Ishikawa (cell line): ENCODE data around the gene SRF.

Experiments used
- CEBPB ChIP-seq: IDR thresholded peaks from 2 replicates; pipeline ENCODE4 v1.6.1; 2012
- CREB1 ChIP-seq: IDR thresholded peaks from 2 replicates; pipeline ENCODE4 v1.6.1; 2012; ENCODE audit warnings: low read depth
- EGR1 ChIP-seq: IDR thresholded peaks from 2 replicates; pipeline ENCODE4 v1.6.1; 2012
- EP300 ChIP-seq: IDR thresholded peaks from 2 replicates; pipeline ENCODE4 v1.6.1; 2012; ENCODE audit warnings: borderline replicate concordance
- FOXM1 ChIP-seq: IDR thresholded peaks from 2 replicates; pipeline ENCODE4 v1.6.1; 2012; ENCODE audit warnings: low read depth, borderline replicate concordance
- MAX ChIP-seq: IDR thresholded peaks from 2 replicates; pipeline ENCODE4 v1.6.1; 2012
- NFIC ChIP-seq: IDR thresholded peaks from 2 replicates; pipeline ENCODE4 v1.6.1; 2012
- RAD21 ChIP-seq: IDR thresholded peaks from 2 replicates; pipeline ENCODE4 v1.6.1; 2012; ENCODE audit warnings: low read depth
- TAF1 ChIP-seq: IDR thresholded peaks from 2 replicates; pipeline ENCODE4 v1.6.1; 2012; ENCODE audit warnings: low read depth, mild to moderate bottlenecking
- TCF12 ChIP-seq: IDR thresholded peaks from 2 replicates; pipeline ENCODE4 v1.6.1; 2012; ENCODE audit warnings: low read depth
- TEAD4 ChIP-seq: IDR thresholded peaks from 2 replicates; pipeline ENCODE4 v1.6.1; 2012
- USF1 ChIP-seq: IDR thresholded peaks from 2 replicates; pipeline ENCODE4 v1.6.1; 2012
- YY1 ChIP-seq: IDR thresholded peaks from 2 replicates; pipeline ENCODE4 v1.6.1; 2012; ENCODE audit warnings: low read depth
- ZBTB7A ChIP-seq: IDR thresholded peaks from 2 replicates; pipeline ENCODE4 v1.6.1; 2012; ENCODE audit warnings: low read depth
- TF ChIP-seq, protein P1 (sequence below): IDR thresholded peaks from 2 replicates; pipeline ENCODE4 v1.6.1; 2012; ENCODE audit warnings: low read depth, mild to moderate bottlenecking

The SRF gene

DNA sequence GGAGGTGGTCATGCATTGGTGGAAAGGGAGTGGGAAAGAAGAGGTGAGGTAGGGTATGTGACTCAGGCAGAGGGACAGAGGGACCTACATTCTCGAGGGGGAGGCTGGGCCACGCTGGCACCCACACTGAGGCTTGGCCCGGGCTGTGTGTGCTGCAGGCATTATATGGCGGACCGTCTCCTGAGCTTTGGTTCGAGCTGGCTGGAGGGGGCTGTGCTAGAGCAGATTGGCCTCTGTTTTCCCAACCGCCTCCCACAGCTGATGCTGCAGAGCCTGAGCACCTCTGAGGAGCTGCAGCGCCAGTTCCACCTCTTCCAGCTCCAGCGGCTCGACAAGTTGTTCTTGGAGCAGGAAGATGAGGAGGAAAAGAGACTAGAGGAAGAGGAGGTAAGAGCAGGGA lies 34.8 kb downstream of the SRF start:
- TF ChIP-seq TAF1 (no peak), CREB1 (no peak), YY1 (no peak), MAX (no peak), RAD21 (no peak), TEAD4 (no peak), FOXM1 (no peak), NFIC (no peak), USF1 (no peak), TCF12 (no peak), EP300 (no peak)
- TF ChIP-seq, protein P1, sequence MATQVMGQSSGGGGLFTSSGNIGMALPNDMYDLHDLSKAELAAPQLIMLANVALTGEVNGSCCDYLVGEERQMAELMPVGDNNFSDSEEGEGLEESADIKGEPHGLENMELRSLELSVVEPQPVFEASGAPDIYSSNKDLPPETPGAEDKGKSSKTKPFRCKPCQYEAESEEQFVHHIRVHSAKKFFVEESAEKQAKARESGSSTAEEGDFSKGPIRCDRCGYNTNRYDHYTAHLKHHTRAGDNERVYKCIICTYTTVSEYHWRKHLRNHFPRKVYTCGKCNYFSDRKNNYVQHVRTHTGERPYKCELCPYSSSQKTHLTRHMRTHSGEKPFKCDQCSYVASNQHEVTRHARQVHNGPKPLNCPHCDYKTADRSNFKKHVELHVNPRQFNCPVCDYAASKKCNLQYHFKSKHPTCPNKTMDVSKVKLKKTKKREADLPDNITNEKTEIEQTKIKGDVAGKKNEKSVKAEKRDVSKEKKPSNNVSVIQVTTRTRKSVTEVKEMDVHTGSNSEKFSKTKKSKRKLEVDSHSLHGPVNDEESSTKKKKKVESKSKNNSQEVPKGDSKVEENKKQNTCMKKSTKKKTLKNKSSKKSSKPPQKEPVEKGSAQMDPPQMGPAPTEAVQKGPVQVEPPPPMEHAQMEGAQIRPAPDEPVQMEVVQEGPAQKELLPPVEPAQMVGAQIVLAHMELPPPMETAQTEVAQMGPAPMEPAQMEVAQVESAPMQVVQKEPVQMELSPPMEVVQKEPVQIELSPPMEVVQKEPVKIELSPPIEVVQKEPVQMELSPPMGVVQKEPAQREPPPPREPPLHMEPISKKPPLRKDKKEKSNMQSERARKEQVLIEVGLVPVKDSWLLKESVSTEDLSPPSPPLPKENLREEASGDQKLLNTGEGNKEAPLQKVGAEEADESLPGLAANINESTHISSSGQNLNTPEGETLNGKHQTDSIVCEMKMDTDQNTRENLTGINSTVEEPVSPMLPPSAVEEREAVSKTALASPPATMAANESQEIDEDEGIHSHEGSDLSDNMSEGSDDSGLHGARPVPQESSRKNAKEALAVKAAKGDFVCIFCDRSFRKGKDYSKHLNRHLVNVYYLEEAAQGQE = no peak

- no peak for TF ChIP-seq TAF1
- TF ChIP-seq FOXM1 = no peak
- TF ChIP-seq RAD21 = no peak
- no peak for TF ChIP-seq YY1
- TF ChIP-seq NFIC = no peak
- no peak for TF ChIP-seq EP300
Observed at GRCh38 chr6:43207286-43207685, 36.2 kb downstream of the SRF start.

DNA sequence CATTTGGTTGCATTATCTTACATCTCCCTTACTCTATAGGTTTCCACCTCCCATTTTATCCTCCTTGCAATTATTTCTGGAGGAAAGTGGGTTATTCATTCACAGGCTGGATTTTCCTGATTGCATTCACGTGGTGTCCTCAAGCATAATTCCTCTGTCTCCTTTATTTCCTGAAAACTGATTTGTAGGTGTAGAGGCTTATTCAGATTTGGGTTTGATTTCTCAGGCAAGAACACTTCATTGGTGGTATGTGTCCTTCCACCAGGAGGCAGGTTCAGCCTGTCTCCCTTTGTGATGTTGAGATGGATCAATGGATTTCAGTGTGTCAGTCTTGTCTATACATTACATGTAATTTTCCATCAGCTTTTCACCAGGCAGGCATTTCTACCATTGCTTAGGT lies 40.9 kb downstream of the SRF start:
- no peak for TF ChIP-seq NFIC
- TF ChIP-seq USF1 = no peak
- TF ChIP-seq FOXM1 = no peak
- no peak for TF ChIP-seq CREB1
- no peak for TF ChIP-seq EP300
- no peak for TF ChIP-seq EGR1
- TF ChIP-seq TCF12 = no peak
- TF ChIP-seq MAX = no peak

DNA sequence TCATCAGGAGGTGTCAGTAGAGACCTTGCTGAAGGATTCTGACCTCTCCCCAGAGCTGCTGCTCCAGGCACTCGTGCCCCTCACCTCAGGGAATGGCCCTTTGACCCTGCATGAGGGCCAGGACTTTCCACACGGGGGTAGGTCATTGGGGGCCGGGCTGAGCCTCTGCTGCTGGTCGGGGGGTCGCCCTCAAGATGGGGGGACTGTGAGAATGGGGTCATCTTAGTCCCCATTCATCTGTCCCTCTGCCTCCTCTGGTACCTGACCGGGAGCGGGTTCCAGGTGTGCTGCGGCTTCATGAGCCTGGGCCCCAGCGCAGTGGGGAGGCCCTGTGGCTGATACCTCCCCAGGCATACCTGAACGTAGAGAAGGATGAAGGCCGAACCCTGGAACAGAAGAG lies 42.4 kb downstream of the SRF start:
- TF ChIP-seq, protein P1 = no peak
- TF ChIP-seq RAD21 (no peak), TEAD4 (no peak), YY1 (no peak), CEBPB (no peak)

DNA sequence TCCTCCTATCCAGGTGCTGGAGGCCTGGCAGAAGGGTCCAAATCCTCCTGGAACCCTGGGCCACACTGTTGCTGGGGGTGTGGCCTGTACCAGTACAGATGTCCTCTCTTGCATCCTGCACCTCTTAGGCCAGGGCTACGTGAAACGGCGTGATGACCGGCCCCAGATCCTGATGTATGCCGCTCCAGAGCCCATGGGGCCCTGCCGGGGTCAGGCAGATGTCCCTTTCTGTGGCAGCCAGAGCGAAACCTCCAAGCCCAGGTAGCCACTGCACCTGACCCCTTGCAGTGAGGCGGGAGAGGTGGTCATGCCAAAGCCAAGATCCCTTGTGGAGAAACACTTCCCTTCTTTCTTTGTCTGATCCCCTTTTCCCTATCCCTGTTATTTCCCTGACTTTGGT lies 44.0 kb downstream of the SRF start:
- TF ChIP-seq EP300 = no peak
- TF ChIP-seq, protein P1 = no peak
- TF ChIP-seq NFIC = no peak
- no peak for TF ChIP-seq CREB1
- no peak for TF ChIP-seq ZBTB7A
- no peak for TF ChIP-seq TEAD4

DNA sequence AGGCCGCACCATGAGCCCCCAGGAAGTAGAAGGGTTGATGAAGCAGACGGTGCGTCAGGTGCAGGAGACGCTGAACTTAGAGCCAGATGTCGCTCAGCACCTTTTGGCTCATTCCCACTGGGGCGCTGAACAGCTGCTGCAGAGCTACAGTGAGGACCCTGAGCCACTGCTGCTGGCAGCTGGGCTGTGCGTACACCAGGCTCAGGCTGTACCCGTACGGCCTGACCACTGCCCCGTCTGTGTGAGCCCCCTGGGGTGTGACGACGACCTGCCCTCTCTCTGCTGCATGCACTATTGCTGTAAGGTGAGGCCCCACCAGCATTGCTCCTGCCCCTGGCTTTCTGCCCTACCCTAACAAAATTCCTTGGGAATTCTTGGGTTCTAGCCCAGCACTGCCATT lies 45.1 kb downstream of the SRF start:
- TF ChIP-seq TAF1 (no peak), ZBTB7A (no peak), TCF12 (no peak), FOXM1 (no peak), MAX (no peak), EGR1 (no peak), CEBPB (no peak), RAD21 (no peak), USF1 (no peak), TEAD4 (no peak), EP300 (no peak), CREB1 (no peak), NFIC (no peak)
- TF ChIP-seq, protein P1 = no peak
